HEK293T (cell line): ENCODE results near the gene CDHR1.

Experiments
- ARNT ChIP-seq: fragments of 450-650 bp; IDR thresholded peaks from 2 replicates; pipeline ENCODE4 v1.6.1; 2017; ENCODE audit warnings: mild to moderate bottlenecking
- BHLHE40 ChIP-seq: fragments of 450-650 bp; IDR thresholded peaks from 2 replicates; pipeline ENCODE4 v1.6.1; 2016; ENCODE audit warnings: mild to moderate bottlenecking, moderate library complexity, borderline replicate concordance
- ELF4 ChIP-seq: fragments of 450-650 bp; IDR thresholded peaks from 2 replicates; pipeline ENCODE4 v1.6.1; 2017; ENCODE audit warnings: antibody characterized with exemption
- FOXK2 ChIP-seq: fragments of 450-650 bp; IDR thresholded peaks from 2 replicates; pipeline ENCODE4 v1.6.1; 2016; ENCODE audit warnings: mild to moderate bottlenecking
- FOXM1 ChIP-seq: fragments of 450-650 bp; IDR thresholded peaks from 2 replicates; pipeline ENCODE4 v1.6.1; 2017; ENCODE audit warnings: mild to moderate bottlenecking, borderline replicate concordance
- LEF1 ChIP-seq: fragments of 450-650 bp; IDR thresholded peaks from 2 replicates; pipeline ENCODE4 v1.6.1; 2017; ENCODE audit warnings: mild to moderate bottlenecking, borderline replicate concordance
- SUZ12 ChIP-seq: fragments of 450-650 bp; IDR thresholded peaks from 2 replicates; pipeline ENCODE4 v1.6.1; 2016; ENCODE audit warnings: mild to moderate bottlenecking
- TARDBP ChIP-seq: fragments of 450-650 bp; IDR thresholded peaks from 2 replicates; pipeline ENCODE4 v1.6.1; 2016
- ZNF384 ChIP-seq: fragments of 450-650 bp; IDR thresholded peaks from 2 replicates; pipeline ENCODE4 v1.6.1; 2016

DNA sequence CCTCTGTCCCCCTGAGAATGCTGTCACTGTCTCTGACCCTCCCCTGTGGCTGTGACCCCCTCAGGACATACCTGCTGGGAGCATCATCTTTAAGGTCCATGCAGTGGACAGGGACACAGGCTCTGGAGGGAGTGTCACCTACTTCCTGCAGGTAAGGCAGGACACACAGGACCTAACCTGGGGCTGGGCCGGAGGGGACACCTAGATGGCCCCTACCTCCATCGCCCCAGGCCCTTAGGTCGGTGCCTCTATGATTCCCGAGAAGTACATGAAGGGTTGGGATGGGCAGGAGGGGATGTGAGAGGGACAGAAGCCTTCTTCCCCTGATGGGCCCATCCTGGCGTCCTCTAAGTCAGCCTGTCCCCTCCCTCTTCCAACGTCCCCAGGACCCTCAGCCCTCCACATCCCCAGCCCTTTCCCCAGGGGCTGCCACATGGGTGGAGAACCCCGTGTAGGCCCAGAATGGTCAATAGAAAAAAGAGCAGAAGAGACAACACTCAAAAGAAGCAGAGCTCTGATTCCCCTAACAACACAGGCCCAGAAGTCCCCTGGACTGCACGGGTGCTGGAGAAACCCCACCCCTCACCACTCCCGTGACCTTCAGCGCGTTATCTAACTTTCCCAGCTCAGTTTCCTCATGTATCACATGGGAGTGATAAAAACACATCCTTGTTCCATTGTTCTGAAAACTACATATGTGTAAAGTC, 6.4 kb downstream of the CDHR1 start:
- no peak for TF ChIP-seq ELF4
- TF ChIP-seq FOXM1 = no peak
- TF ChIP-seq TARDBP = no peak
- no peak for TF ChIP-seq ARNT
- TF ChIP-seq ZNF384 = no peak
- TF ChIP-seq BHLHE40 = no peak
- no peak for TF ChIP-seq FOXK2
- no peak for TF ChIP-seq LEF1
- no peak for TF ChIP-seq SUZ12
